GM19025 (cell line): ENCODE results near the gene BRAF.
"Not testable (repeated sequence)": the region's sequence is repeated elsewhere in the genome, so short reads cannot be mapped to it uniquely, and the experiment has no call there.

Source experiments
- ATAC-seq: cut with Tn5 transposase; IDR thresholded peaks from one replicate; pipeline ENCODE4 v1.9.1; 2021; ENCODE audit warnings: mild to moderate bottlenecking, low read depth, moderate library complexity; ENCODE audit not compliant: unreplicated experiment

The BRAF gene

GRCh38 chr7:140922741-140923345, 1.9 kb downstream of the BRAF start:
- ATAC-seq: no peak

GRCh38 chr7:140920745-140921144, 4.0 kb downstream of the BRAF start:
- ATAC-seq: no peak

- ATAC-seq: no peak
Observed at GRCh38 chr7:140918236-140918635, 6.5 kb downstream of the BRAF start.

- ATAC-seq: no peak
Observed at GRCh38 chr7:140917258-140917657, 7.5 kb downstream of the BRAF start.

GRCh38 chr7:140915935-140916555, 8.7 kb downstream of the BRAF start:
- ATAC-seq: no peak

GRCh38 chr7:140914083-140914482, 10.6 kb downstream of the BRAF start:
- no peak for ATAC-seq

- ATAC-seq: not testable (repeated sequence)
Observed at GRCh38 chr7:140913596-140913928, 11.2 kb downstream of the BRAF start.

GRCh38 chr7:140911746-140912145, 13.0 kb downstream of the BRAF start:
- no peak for ATAC-seq

GRCh38 chr7:140909476-140910161, 15.1 kb downstream of the BRAF start:
- ATAC-seq: no peak

GRCh38 chr7:140908361-140908760, 16.4 kb downstream of the BRAF start:
- no peak for ATAC-seq

GRCh38 chr7:140903741-140904480, 20.8 kb downstream of the BRAF start:
- ATAC-seq: no peak

- peak; percentile 86 for ATAC-seq
Observed at GRCh38 chr7:140902303-140902953, 22.3 kb downstream of the BRAF start.

- no peak for ATAC-seq
Observed at GRCh38 chr7:140901941-140902302, 22.8 kb downstream of the BRAF start.

GRCh38 chr7:140899883-140900282, 24.8 kb downstream of the BRAF start:
- no peak for ATAC-seq

- ATAC-seq: no peak
Observed at GRCh38 chr7:140898786-140899536, 25.8 kb downstream of the BRAF start.

GRCh38 chr7:140896996-140897395, 27.7 kb downstream of the BRAF start:
- no peak for ATAC-seq

GRCh38 chr7:140889645-140890044, 35.1 kb downstream of the BRAF start:
- ATAC-seq: no peak

GRCh38 chr7:140889150-140889549, 35.6 kb downstream of the BRAF start:
- ATAC-seq: no peak

- ATAC-seq: no peak
Observed at GRCh38 chr7:140888087-140888486, 36.6 kb downstream of the BRAF start.

- no peak for ATAC-seq
Observed at GRCh38 chr7:140885735-140886334, 38.9 kb downstream of the BRAF start.
